H1 (cell line): ENCODE data around the gene RAB7B. TPM values are rescaled to one million over a fixed set of nuclear protein-coding genes. Genes with fewer than 3 reads are reported as not detected.

Experiments
- BCL11A ChIP-seq, 2 experiments: IDR thresholded peaks; one replicate each; pipeline ENCODE4 v1.6.1; 2011; ENCODE audit warnings: low read depth in 2 of 2, low read length in 2 of 2, mild to moderate bottlenecking in 2 of 2
- CREB1 ChIP-seq: IDR thresholded peaks from 2 replicates; pipeline ENCODE4 v1.6.1; 2012; ENCODE audit warnings: inconsistent platforms
- KDM1A ChIP-seq: fragments of 200-600, 300-600 bp; sonication (generic); IDR thresholded peaks from 2 replicates; pipeline ENCODE4 v1.7.1; 2016; ENCODE audit warnings: mild to moderate bottlenecking, low read length, borderline replicate concordance
- MAFK ChIP-seq: IDR thresholded peaks from 2 replicates; pipeline ENCODE4 v1.6.1; 2012; ENCODE audit warnings: low read depth, mild to moderate bottlenecking, improper control_type of control experiment, low read length
- PHF8 ChIP-seq: fragments of 200-600 bp; sonication (generic); conservative IDR thresholded peaks from 2 replicates; pipeline ENCODE4 v1.7.1; 2012; ENCODE audit warnings: low read depth, mild to moderate bottlenecking, inconsistent platforms, low read length, moderate library complexity
- POU5F1 ChIP-seq: IDR thresholded peaks from 2 replicates; pipeline ENCODE4 v1.6.1; 2011; ENCODE audit warnings: low read depth, mild to moderate bottlenecking, low read length, moderate library complexity
- RBBP5 ChIP-seq: IDR thresholded peaks from 2 replicates; pipeline ENCODE4 v1.7.1; 2012; ENCODE audit warnings: low read depth, mild to moderate bottlenecking, inconsistent platforms, low read length, moderate library complexity, borderline replicate concordance
- RFX5 ChIP-seq: IDR thresholded peaks from 2 replicates; pipeline ENCODE4 v1.6.1; 2011; ENCODE audit warnings: low read depth, low read length, improper control_type of control experiment, borderline replicate concordance
- SAP30 ChIP-seq: fragments of 300-600 bp; sonication (generic); IDR thresholded peaks from 2 replicates; pipeline ENCODE4 v1.7.1; 2012; ENCODE audit warnings: low read length, moderate library complexity, mild to moderate bottlenecking, inconsistent platforms; ENCODE audit not compliant: insufficient read depth, insufficient replicate concordance
- SIN3A ChIP-seq, 2 experiments: IDR thresholded peaks in 1 of 2; conservative IDR thresholded peaks in 1 of 2; 2 replicates each; pipeline ENCODE4 v1.6.1; 2011 to 2012; ENCODE audit warnings: low read length in 2 of 2, improper control_type of control experiment in 1 of 2, low read depth in 1 of 2, mild to moderate bottlenecking in 1 of 2
- polyA plus RNA-seq, 7 experiments: library from polyadenylated mRNA; depleted of rRNA in 3 of 7; stranded (reverse) in 5 of 7; unstranded in 2 of 7; fragments of >200 nt in 5 of 7; fragments of 200-250 nt in 2 of 7; gene quantifications; 1 replicate in 5 of 7; 2 replicates in 1 of 7; 4 replicates in 1 of 7; pipeline versions ENCODE4 v1.2.1 to v1.2.3, GENCODE V29; 2011 to 2013; ENCODE audit warnings: missing spikeins in 2 of 7, mixed read lengths in 2 of 7
- total RNA-seq: library from RNA; stranded (reverse); fragmentation: NEBNext Ultra II Directional; extraction: Animal tissue kit (Norgen Biotek cat#: 25700); gene quantifications from 2 replicates; pipeline ENCODE4 v1.2.1, GENCODE V29; 2021
- TF ChIP-seq, protein P1 (sequence below): IDR thresholded peaks from 2 replicates; pipeline ENCODE4 v1.6.1; 2011; ENCODE audit warnings: low read depth, mild to moderate bottlenecking, low read length; ENCODE audit not compliant: insufficient read depth
- TF ChIP-seq, protein P2 (sequence below): IDR thresholded peaks from 2 replicates; pipeline ENCODE4 v1.6.1; 2012; ENCODE audit warnings: inconsistent platforms

RAB7B gene
- total and polyA plus RNA-seq, 2 of the 8 experiments (the other 6 are each of a cell fraction or from before 2014, with no cell fraction given) = 0.05 TPM; not detected in 1

DNA sequence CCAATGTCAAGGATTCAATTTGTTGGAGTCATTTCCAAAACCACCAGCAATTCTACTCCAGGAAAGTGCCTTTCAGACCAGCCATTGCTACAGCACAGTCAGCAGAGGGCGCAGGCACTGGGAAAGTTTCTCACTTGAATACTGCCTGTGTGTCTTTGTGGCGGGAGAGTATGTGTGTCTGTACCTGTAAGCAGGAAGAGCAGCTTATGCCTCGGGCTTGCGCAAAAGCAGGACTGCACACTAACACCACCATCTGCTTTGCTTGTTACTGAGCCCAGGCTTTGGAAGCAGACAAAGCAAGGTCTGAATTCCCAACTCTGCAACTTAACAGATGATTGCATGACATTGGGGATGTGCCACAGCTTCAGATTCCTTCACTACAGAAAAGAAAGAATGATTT is 27.5 kb upstream of the RAB7B start (continued):
- TF ChIP-seq PHF8 = no peak
- 0 out of 2 replicates have a peak, but pooled peaks have one; percentile 42 for TF ChIP-seq CREB1
- no peak for TF ChIP-seq KDM1A
- TF ChIP-seq, protein P1, sequence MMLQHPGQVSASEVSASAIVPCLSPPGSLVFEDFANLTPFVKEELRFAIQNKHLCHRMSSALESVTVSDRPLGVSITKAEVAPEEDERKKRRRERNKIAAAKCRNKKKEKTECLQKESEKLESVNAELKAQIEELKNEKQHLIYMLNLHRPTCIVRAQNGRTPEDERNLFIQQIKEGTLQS = no peak
- no peak for TF ChIP-seq POU5F1
- no peak for TF ChIP-seq BCL11A (IDR thresholded peaks at IDR 0.05; ENCODE audit: low read depth in 2 of 2, low read length in 2 of 2)
- no peak for TF ChIP-seq SIN3A (conservative IDR thresholded peaks at IDR 0.05 in 1 of 2, IDR thresholded peaks at IDR 0.05 in 1 of 2; ENCODE audit: low read depth in 1 of 2, low read length in 2 of 2)
- TF ChIP-seq, protein P2, sequence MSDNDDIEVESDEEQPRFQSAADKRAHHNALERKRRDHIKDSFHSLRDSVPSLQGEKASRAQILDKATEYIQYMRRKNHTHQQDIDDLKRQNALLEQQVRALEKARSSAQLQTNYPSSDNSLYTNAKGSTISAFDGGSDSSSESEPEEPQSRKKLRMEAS = peak; percentile 44; the same call in 1 of the 2 replicates
- no peak for TF ChIP-seq MAFK
- no peak for TF ChIP-seq SAP30
- TF ChIP-seq RFX5 = no peak
- TF ChIP-seq RBBP5 = no peak
